ENCODE measurements around the gene FASTKD3. TPM values are rescaled to one million over a fixed set of nuclear protein-coding genes. Genes with fewer than 3 reads are reported as not detected.
"Not testable (repeated sequence)": the region's sequence is repeated elsewhere in the genome, so short reads cannot be mapped to it uniquely, and the experiment has no call there.

FASTKD3 gene, protein sequence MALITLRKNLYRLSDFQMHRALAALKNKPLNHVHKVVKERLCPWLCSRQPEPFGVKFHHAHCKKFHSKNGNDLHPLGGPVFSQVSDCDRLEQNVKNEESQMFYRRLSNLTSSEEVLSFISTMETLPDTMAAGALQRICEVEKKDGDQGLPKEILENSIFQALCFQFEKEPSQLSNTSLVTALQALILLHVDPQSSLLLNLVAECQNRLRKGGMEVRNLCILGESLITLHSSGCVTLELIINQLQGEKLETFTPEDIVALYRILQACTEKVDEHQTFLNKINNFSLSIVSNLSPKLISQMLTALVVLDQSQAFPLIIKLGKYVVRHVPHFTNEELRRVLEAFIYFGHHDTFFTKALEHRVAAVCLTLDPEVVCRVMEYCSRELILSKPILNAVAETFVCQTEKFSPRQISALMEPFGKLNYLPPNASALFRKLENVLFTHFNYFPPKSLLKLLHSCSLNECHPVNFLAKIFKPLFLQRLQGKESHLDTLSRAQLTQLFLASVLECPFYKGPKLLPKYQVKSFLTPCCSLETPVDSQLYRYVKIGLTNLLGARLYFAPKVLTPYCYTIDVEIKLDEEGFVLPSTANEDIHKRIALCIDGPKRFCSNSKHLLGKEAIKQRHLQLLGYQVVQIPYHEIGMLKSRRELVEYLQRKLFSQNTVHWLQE
- 11.6 and 12.7 TPM in 2 replicates for total RNA-seq

DNA sequence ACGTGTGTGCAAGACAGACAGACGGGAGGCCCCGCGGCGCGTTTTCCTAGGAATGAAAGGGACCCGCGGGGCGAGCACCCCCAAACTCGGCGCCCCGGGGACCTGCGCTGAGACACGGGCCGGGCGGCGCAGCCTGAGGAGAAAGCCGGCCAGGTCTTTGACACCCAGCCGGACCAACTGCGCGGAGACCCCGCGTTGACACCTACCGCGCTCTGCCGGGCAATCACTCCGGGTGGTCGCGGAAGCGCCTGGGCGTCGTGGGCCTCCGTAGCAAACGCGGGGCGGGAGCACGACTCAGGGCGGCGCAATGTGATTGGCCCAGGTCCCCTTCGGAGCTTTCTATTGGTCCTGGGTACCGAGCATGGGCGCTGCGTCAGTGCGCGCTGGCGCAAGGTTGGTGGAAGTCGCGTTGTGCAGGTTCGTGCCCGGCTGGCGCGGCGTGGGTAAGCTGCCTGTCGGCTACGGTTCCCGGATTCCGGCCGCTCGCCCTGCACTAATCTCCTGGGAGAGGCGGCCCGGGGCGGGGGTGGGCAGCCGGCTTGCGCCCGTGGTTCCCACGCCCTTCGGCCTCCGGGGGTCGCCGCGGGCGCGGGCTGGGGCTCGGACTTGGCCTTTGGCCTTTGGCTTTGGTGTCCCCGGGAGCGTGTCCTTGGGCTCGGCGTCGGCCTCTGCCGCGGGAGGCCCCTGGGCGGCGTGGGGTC lies at the start of gene FASTKD3, which contains the start of gene MTRR:
Gene FASTKD3 (minus strand): TSS at position 259 of the 701 bp plus-strand sequence. CDS start 948 bp downstream, outside the sequence.
Gene MTRR (plus strand): TSS at position 376 of the 701 bp plus-strand sequence. CDS start 1,647 bp downstream, outside the sequence.
- no peaks in the 10 kb centered on the region for H3K9me3 Mint-ChIP-seq
- peak within 1 kb of the TSS; percentile 99 for H3K4me3 Mint-ChIP-seq (ENCODE audit: low read depth)
- H3K36me3 Mint-ChIP-seq (ENCODE audit: low read depth): peaks cover 60% of the 10 kb centered on the region
- peak; percentile 87 for DNase-seq (ENCODE audit: low spot score)
- no peaks in the 10 kb centered on the region for H3K27me3 Mint-ChIP-seq (ENCODE audit: low read depth)
- intact Hi-C loops (cut with micrococcal nuclease): loop anchor here (1.0 to 10.0 kb wide), 4 partner anchors 9 to 1234 kb away; partner anchors contain the start of genes NSUN2 and SRD5A1
- H3K27ac Mint-ChIP-seq: peak within 1 kb of the TSS; percentile 83
- peaks cover 62% of the 10 kb centered on the region for H3K4me1 Mint-ChIP-seq (ENCODE audit: low read depth)

DNA sequence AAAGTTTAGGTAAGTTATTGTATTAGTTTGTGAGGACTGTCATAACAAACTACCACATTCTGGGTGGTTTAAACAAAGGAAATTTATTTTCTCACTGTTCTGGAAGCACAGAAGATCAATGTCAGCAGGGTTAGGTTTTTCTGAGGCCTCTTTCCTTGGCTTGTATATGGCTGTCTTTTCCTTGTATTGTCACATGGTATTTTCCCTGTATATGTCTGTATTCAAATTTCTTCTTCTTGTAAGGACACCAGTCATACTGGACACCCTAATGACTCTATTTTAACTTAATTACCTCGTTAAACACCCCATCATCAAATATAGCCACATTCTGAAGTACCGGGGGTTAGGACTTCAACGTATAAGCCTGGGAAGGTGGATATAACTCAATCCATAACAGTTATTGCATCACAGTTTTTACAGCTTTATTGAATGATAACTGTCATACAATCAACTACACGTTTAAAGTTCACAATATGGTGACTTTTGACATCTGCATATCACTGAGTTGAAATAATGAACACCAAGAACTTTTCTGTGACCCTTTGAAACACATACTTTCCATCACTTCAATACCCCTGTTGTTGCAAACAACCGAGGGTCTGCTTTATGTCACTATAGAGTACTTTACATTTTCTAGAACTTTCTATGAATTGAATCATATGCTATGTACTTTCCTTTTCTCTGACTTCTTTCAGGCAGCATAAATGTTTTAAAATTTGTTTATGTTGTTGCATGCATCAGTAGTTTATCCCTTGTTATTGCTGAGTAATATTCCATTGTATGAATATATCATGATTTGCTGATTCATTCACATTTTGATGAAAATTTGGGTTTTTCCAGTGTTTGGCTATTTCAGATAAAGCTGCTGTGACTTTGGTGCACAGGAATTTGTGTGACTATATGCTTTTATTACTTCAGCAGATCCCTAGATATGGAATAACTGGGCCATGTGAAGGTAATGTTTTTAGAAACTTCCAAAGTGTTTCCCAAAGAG lies 48.6 kb upstream of the FASTKD3 start:
- Mint-ChIP-seq H3K4me3 (ENCODE audit: low read depth) (no peak overlapping the region), H3K27ac (no peak overlapping the region)
- intact Hi-C loops (cut with micrococcal nuclease): no loop called here

DNA sequence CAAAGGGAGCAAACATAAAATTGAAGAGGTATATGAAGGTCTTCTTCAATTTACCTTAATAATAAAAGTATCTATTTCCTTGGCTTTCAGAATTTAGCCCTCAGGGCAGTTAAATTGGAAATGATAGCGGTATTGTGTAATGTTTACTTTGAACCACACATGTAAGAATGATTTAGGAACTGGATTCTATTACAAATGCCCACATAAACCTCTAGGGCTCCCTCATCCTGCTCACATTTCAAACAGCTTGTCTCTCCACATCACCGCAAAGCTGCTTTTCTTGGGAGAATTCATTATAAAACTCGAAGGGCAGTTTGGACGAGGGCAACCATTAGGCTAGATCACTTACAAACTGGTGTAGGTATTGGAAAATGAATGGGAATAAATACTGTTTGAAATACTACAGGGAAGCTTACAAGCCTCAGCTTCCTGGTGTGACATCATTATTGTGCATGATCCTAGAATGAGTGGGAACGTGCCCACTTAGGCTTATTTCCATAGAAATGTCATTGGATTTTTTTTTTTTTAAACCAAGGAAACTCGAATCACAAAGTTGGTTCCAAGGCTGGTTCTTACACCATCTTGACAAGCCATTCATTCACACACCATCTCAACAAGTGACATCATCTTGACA lies 47.5 kb upstream of the FASTKD3 start:
- no peak overlapping the region for H3K4me3 Mint-ChIP-seq (ENCODE audit: low read depth)
- no peaks in the 10 kb centered on the region for H3K4me1 Mint-ChIP-seq (ENCODE audit: low read depth)
- H3K9me3 Mint-ChIP-seq: peaks cover 10% of the 10 kb centered on the region
- no peak overlapping the region for H3K27ac Mint-ChIP-seq
- intact Hi-C loops (cut with micrococcal nuclease): no loop called here
- peaks cover 13% of the 10 kb centered on the region for H3K36me3 Mint-ChIP-seq (ENCODE audit: low read depth)
- DNase-seq (ENCODE audit: low spot score): no peak
- H3K27me3 Mint-ChIP-seq (ENCODE audit: low read depth): peaks cover 3% of the 10 kb centered on the region

More for the DNA sequence above, 48.6 kb upstream of the FASTKD3 start:
- H3K27me3 Mint-ChIP-seq (ENCODE audit: low read depth): peaks cover 7% of the 10 kb centered on the region
- no peak for DNase-seq (ENCODE audit: low spot score)
- peaks cover 8% of the 10 kb centered on the region for H3K9me3 Mint-ChIP-seq
- H3K36me3 Mint-ChIP-seq (ENCODE audit: low read depth): peaks cover 7% of the 10 kb centered on the region
- H3K4me1 Mint-ChIP-seq (ENCODE audit: low read depth): no peaks in the 10 kb centered on the region

DNA sequence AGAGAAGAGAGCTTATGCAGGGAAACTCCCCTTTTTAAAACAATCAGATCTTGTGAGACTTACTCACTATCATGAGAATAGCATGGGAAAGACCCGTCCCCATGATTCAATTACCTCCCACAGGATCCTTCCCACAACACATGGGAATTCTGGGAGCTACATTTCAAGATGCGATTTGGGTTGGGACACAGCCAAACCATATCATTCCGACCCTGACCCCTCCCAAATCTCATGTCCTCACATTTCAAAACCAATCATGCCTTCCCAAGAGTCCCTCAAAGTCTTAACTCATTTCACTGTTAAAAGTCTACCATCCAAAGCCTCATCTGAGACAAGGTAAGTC lies 42.6 kb upstream of the FASTKD3 start:
- intact Hi-C loops (cut with micrococcal nuclease); H3K27me3 Mint-ChIP-seq (ENCODE audit: low read depth); H3K4me1 Mint-ChIP-seq (ENCODE audit: low read depth); H3K4me3 Mint-ChIP-seq (ENCODE audit: low read depth); H3K27ac Mint-ChIP-seq; DNase-seq (ENCODE audit: low spot score): not testable (repeated sequence)
- Mint-ChIP-seq H3K36me3 (ENCODE audit: low read depth) (peaks cover 49% of the 10 kb centered on the region), H3K9me3 (peaks cover 29% of the 10 kb centered on the region)

DNA sequence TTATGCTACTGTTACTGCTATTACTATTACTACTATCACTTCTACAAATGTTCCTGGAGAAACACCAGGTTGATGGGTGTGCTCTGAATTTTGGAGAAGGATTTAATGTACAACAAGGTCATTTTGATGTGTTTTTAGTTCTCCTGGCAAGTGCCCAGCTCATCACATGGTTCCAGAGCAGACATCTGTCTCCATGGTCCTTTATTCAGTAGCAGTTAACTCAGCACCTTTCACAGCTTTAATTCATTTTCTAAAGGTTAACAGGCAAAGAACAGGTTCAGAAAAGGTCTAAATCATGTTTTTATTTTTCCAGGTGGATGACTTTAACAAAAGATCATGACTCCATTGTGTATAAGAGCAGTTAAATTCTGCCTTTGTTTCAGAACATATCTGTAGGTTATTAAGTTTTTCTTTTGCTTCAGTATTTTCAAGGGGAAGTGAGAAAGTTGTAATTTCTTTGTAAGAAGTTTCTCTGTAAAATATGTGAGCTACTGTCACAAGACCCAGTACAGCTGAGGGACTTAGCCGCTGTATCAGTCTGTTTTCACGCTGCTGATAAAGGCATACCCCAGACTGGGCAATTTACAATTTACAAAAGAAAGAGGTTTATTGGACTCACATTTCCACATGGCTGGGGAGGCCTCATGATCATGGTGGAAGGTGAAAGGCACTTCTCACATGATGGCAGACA lies 42.1 kb upstream of the FASTKD3 start:
- Mint-ChIP-seq H3K36me3 (ENCODE audit: low read depth) (peaks cover 51% of the 10 kb centered on the region), H3K27me3 (ENCODE audit: low read depth) (no peaks in the 10 kb centered on the region), H3K4me1 (ENCODE audit: low read depth) (no peaks in the 10 kb centered on the region), H3K9me3 (peaks cover 29% of the 10 kb centered on the region), H3K27ac (no peak overlapping the region), H3K4me3 (ENCODE audit: low read depth) (no peak overlapping the region)
- DNase-seq (ENCODE audit: low spot score): no peak
- intact Hi-C loops (cut with micrococcal nuclease): no loop called here

DNA sequence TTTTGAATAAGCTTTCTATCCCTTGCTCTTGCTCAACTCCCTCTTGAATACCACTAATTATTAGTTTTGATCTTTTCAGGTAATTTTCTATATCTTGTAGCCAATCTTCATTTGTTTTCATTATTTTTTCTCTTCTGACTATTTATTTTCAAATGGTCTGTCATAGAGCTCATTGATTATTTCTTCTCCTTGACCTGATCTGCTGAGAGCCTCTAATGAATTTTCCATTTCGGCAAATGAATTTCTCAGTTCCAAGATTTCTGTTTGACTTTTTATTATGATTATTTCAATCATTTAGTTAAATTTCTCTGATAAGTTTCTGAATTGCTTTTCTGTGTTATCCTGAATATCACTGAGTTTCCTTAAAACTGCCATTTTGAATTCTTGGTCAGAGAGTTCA lies 39.5 kb upstream of the FASTKD3 start:
- Mint-ChIP-seq H3K36me3 (ENCODE audit: low read depth) (peaks cover 76% of the 10 kb centered on the region), H3K4me3 (ENCODE audit: low read depth) (no peak overlapping the region), H3K27me3 (ENCODE audit: low read depth) (no peaks in the 10 kb centered on the region), H3K27ac (no peak overlapping the region), H3K9me3 (peaks cover 29% of the 10 kb centered on the region), H3K4me1 (ENCODE audit: low read depth) (peaks cover 8% of the 10 kb centered on the region)
- intact Hi-C loops (cut with micrococcal nuclease): no loop called here
- DNase-seq (ENCODE audit: low spot score): no peak

DNA sequence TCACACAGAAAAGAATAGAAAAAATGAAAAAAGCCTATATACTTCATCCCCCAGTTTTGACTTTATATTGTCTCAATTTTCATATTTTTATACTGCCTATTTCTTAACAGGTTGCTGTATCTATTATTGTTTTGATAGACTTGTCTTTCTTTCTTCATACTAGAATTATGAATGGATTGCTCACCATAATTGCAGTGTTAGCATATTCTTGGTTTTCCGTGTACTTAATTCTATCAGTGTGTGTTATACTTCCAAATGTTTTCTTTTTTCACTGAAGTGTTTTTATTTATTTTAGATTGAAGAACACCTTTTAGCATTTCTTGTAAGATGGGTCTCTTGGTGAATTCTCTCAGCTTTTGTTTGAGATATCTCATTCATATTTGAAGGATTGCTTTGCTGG lies 38.8 kb upstream of the FASTKD3 start:
- no peak for DNase-seq (ENCODE audit: low spot score)
- no peak overlapping the region for H3K4me3 Mint-ChIP-seq (ENCODE audit: low read depth)
- peaks cover 77% of the 10 kb centered on the region for H3K36me3 Mint-ChIP-seq (ENCODE audit: low read depth)
- H3K27me3 Mint-ChIP-seq (ENCODE audit: low read depth): no peaks in the 10 kb centered on the region
- no peak overlapping the region for H3K27ac Mint-ChIP-seq
- H3K9me3 Mint-ChIP-seq: peaks cover 23% of the 10 kb centered on the region
- H3K4me1 Mint-ChIP-seq (ENCODE audit: low read depth): peaks cover 12% of the 10 kb centered on the region
- intact Hi-C loops (cut with micrococcal nuclease): no loop called here

DNA sequence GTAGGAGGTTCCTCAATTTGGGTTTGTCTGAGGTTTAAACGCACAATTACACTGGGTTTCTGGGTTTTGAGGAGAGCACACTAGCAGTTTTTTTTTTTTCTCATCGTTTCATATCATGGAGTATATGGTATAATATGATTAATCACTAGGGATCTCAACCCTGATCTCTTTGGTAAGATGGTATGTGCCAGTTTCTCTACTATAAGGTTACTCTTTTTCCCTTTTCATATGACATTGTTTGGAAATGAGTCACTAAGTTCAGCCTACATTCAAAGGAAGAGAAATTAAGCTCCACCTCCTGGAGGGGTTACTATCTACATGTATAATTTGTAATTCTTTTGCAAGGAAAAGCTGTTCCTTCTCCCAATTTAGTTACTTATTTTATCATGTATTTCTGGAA lies 35.3 kb upstream of the FASTKD3 start:
- H3K27me3 Mint-ChIP-seq (ENCODE audit: low read depth): no peaks in the 10 kb centered on the region
- H3K27ac Mint-ChIP-seq: peak overlapping the region; percentile 57
- peaks cover 83% of the 10 kb centered on the region for H3K36me3 Mint-ChIP-seq (ENCODE audit: low read depth)
- intact Hi-C loops (cut with micrococcal nuclease): no loop called here
- H3K9me3 Mint-ChIP-seq: peaks cover 17% of the 10 kb centered on the region
- H3K4me1 Mint-ChIP-seq (ENCODE audit: low read depth): peaks cover 19% of the 10 kb centered on the region
- DNase-seq (ENCODE audit: low spot score): no peak
- H3K4me3 Mint-ChIP-seq (ENCODE audit: low read depth): no peak overlapping the region

DNA sequence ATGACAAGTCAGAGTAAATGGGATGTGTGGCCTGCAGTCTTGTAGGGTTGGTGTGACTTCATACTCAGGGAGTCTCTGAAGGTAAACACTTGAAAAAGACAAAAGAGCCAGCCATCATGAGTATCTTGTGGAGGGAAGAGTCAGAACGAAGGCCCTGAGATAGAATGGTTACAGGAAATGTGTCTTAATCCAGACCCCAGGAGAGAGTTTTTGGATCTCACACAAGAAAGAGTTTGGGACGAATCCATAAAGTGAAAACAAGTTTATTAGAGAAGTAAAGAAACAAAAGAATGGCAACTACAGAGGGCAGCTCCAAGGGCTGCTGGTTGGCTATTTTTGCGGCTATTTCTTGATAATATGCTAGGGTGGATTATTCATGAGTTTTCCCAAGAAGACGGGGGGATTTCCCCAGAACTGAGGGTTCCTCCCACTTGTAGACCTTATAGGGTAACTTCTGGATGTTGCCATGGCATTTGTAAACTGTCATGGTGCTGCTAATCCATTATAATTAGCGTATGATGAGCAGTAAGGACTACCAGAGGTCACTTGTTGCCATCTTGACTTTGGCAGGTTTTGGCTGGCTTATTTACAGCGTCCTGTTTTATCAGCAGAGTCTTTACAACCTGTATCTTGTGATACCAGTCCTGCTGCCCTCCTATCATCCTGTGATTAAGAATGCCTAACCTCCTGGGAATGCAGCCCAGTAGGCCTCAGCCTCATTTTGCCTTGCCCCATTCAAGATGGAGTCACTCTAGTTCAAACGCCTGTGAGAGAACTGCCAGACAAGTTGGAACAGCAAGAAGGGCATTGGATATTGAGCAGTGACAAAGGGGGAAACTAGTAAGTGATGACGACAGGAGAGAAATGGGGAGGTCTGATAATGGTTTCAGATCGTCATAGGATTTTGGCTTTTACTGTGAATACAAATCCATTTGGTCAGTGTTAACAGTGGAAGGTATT lies 34.1 kb upstream of the FASTKD3 start:
- DNase-seq (ENCODE audit: low spot score): no peak
- H3K36me3 Mint-ChIP-seq (ENCODE audit: low read depth): peaks cover 83% of the 10 kb centered on the region
- H3K27me3 Mint-ChIP-seq (ENCODE audit: low read depth): no peaks in the 10 kb centered on the region
- H3K4me1 Mint-ChIP-seq (ENCODE audit: low read depth): peaks cover 19% of the 10 kb centered on the region
- peaks cover 6% of the 10 kb centered on the region for H3K9me3 Mint-ChIP-seq
- intact Hi-C loops (cut with micrococcal nuclease): no loop called here
- H3K27ac Mint-ChIP-seq: peak overlapping the region; percentile 28
- H3K4me3 Mint-ChIP-seq (ENCODE audit: low read depth): no peak overlapping the region

DNA sequence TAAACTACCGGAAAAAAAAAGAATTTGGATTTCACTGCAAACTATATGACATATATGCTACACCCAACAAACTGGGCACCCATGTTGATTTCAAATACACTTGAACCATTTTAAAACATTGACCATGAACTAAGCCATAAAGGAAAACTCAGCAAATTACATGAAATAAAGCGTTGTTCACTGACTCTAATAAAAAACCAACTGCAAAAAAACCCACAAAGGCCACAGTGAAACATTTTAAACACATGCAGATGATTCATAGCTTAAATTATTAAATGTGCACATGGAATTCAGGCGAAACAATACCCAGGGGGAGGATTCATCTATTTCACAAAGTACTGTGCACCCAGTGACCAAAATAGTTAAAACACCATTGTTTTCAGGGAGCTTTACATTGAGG lies 33.4 kb upstream of the FASTKD3 start:
- intact Hi-C loops (cut with micrococcal nuclease): no loop called here
- no peak overlapping the region for H3K4me3 Mint-ChIP-seq (ENCODE audit: low read depth)
- no peaks in the 10 kb centered on the region for H3K27me3 Mint-ChIP-seq (ENCODE audit: low read depth)
- H3K4me1 Mint-ChIP-seq (ENCODE audit: low read depth): peaks cover 19% of the 10 kb centered on the region
- DNase-seq (ENCODE audit: low spot score): no peak
- H3K36me3 Mint-ChIP-seq (ENCODE audit: low read depth): peaks cover 82% of the 10 kb centered on the region
- peak overlapping the region; percentile 3 for H3K27ac Mint-ChIP-seq
- no peaks in the 10 kb centered on the region for H3K9me3 Mint-ChIP-seq

All from activated T-helper 2 cell treated with anti-CD3 and anti-CD28 coated beads, Interferon-gamma antibody, Interleukin-2, Interleukin-4, amounts not matched to agents 10 μg/mL and 5 μg/mL and 100 μg/mL, durations not matched to agents 14 hours and 24 hours and 36 hours (primary cell).